UCSD-AML1 (cell line): Measurements from ENCODE around the gene RHEBL1.
"Not testable (repeated sequence)": the region's sequence is repeated elsewhere in the genome, so short reads cannot be mapped to it uniquely, and the experiment has no call there.

Source experiments
- DNase-seq: peaks from one replicate; lab custom pipeline; 2025; ENCODE audit not compliant: unreplicated experiment; lab: John Stamatoyannopoulos, UW

RHEBL1 gene

DNA sequence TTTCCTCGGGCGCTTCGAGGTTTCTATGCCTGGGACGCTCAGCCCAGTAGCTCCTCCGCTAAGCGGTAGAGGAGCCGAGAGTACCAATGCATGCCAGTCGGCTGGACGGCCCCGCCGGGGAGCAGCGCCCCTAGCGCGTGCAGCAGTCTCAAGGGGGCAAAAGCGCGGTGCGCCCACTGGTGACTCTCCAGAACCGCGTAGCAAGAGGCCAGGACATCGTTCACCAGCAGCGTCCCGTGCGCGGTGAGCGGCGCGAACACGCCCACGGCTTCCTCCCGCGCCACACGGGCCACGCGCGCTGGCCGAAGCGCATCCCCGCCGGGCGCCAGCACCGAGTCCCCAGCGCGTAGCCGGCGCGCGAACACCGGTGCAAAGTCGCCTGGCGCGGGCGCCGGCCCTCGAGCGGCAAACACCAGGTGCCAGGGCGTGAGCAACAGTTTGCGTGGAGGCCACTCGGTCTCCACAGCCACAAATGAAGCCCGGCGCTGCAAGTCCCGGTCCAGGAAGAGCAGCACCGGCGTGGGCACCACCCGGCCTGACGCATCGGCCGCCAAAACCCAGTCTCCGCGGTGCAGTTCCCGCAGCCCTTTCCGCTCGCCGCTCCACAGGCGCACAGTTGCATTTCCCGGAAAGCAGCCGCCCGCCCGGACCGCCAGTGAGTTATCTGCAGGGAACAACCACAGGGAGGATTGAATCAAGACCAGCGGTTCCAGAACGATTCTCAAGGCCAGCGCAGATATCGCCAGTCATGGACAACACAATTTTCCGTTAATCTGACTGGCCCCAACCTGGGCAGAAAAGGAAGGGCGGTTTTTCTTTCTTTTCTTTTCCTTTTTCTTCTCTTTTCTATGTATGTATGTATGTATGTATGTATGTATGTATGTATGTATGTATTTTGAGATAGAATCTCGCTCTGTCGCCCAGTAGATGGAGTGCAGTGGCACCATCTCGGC lies 20.3 kb upstream of the RHEBL1 start:
- DNase-seq, result peak; percentile 69

DNA sequence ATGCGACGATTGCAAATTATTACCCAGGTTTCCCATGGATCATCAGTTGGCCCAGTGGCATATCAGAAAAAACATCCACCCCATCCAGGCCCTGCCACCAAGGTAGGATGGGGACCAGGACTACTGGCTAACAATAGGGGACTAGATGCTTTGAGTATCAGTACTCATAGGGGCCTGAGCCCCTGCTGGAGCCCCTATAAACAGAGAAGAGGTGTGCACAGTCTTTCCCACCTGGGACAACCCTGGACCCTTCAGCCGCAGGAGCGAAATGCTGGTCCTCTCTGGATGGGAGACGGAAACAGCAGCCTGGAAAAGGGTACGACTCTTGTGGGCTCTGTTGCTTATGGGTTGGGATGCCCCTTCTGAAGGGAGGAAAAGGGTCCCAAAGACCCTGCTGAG lies 19.2 kb upstream of the RHEBL1 start:
- no peak for DNase-seq

DNA sequence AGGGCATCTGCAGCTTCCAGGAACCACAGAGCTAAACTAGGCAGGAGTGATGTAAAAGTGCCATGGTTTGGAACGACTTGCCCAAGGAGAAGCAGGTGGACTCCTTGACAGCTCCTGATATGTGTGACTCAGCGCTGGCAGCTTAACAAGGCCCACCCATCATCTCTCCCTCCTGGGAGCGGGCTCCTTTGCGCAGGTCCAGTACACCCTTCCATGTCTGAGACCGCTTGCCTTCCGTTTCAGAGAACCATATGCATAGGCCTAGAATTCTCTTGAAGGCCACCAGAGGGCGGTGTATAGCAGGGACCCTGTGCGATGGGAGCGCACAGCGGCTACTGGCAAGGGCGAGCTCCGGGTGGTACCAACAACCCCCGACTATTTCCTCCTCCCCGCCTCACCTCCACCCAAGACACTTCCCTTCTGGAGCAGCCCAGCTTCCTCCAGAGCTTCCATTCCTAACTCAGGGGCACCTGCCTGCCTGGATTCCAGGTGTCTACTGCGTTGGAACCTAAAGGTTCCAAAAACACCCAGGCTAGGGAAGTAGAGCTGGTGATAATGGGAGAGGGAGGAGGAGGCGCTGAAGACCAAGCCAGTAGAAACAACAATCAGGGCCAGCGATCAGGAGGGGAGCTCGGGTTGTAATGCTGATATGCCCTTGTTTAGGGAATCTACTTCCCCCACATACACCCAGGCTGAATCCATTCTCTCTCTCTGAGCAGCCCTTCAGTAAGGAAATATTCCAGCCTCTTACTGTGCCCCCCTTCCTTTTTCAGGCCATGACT lies 18.6 kb upstream of the RHEBL1 start:
- peak; percentile 65 for DNase-seq

DNA sequence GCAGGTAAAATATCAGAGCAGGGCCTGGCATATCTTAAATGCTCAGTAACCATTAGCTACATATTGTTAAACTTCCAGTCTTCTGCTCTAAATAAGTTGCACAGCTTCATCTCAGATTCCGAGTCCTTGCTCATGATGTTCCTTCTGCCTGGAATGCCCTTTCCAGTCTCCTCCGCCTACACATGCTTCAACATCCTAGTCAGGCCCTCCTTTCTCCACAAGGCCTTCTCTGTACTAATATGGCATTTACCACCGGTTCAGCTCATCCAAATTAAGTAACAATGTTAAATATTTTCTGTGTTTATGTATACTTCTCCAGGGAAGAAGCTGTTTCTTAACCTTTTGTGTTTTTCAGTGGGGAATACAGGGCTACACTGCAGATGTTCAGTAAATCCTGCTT lies 16.3 kb upstream of the RHEBL1 start:
- DNase-seq, result no peak

DNA sequence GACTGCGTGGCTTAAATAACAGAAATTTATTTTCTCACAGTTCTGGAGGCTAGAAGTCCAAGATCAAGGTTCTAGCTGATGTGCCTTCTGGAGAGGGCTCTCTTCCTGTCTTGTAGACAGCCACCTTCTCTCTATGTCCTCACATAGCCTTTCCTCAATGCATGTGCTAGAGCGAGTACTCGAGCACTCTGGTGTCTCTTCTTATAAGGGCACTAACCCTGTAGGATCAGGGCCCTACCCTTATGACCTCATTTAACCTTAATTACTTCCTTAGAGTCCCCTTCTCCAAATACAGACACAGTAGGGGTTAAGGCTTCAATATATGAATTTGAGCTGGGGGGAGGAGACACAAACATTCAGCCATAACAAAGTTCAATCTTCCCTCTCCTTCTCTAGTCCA lies 14.7 kb upstream of the RHEBL1 start:
- no peak for DNase-seq

DNA sequence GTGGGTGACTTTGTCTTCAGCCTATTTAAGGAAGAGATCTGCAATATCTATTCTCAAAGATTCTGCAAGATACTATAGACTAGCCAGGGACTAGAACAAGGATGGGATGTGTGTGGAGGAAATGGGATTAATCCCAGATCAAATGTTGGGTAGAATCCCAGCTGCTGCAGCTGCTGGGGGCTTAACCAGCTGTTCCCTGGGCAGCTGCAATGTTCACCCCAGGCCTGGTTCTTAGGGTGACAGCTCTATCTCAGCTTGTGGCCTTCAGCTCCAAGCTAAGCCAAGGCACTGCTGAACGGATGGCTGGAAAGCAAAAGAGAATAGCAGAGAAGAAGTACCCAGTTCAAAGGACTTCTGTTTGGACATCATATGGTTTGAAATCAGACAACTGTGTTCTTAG lies 10.0 kb upstream of the RHEBL1 start:
- DNase-seq, result no peak

DNA sequence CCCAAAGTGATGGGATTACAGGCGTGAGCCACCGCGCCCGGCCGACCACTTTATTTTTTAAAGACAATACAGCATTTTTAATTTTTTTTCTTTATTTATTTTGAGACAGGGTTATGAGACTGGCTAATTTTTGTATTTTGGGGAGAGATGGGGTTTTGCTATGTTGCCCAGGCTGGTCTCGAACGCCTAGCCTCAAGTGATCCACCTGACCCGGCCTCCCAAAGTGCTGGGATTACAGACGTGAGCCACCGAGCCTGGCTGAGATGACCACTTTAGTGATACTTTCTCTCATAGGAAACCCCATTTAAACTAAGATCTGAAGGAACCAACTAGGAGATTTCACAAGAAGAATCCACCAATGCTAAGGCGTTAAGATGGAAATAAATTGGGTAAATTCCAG lies 1.2 kb upstream of the RHEBL1 start:
- no peak for DNase-seq

DNA sequence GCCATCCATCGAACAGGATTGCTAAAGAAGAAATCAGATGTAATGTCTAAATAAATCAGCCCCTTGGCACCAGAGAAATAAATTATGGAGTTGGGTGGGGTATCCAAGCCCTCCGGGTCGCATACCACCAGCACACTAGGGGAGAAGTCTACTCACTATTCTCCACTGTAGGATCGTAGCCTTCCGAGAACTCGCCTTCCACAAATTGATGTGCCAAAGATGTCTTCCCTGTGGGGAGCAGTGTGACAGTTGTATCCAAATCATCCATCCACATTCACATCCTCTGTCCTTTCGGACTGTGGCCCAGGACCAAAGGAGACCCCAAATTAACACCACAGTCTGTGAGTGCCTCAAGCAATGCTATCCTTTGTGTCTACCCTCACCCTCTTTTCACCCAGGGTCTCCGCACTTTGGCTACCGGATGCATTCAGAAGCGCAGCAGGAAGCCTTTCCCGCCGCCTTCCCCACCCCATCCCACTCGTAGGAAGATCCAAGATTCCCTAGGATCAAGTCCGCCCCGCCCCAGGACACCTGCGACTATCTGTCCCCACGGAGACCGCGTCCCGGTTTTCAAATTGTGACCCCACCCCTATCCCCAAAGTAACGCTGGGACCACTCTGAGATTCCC lies 786 bp downstream of the RHEBL1 start:
- no peak for DNase-seq

DNA sequence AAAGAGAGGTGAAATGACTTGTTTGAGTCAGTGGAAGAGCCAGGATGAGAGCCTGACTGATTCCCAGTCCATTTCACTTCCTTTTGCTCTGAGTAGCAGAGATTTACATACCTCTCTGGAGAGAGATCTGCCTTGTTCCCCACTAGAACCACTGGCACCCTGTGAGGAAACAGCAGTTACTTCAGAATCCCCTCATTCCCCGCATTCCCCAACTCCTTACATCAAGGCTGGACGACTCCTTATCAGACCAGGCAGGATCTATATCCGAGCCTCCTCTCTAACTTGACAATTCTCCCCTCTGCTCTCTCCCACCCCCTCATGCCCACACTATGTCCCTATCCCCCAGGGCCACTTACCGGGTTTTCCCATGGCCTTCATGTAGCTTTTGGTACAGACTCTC lies 3.7 kb downstream of the RHEBL1 start:
- no peak for DNase-seq

DNA sequence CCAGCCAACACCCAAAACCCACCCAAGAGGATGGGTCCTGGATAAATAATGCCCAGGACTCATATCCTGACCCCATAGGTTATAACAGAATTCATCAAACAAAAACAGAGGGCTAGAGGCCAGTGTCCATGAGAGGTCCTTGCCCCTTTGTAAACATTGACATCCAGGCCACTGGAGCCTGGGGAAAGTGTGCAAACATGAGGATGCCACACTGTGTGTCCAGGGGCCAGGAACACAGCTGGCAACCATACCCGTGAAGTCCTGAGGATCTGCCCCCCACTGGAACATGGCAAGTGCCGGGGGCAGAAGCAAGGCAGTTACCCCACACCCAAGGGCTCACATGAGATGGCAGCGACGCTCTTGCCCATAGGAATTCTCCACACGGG lies 5.0 kb downstream of the RHEBL1 start:
- no peak for DNase-seq

DNA sequence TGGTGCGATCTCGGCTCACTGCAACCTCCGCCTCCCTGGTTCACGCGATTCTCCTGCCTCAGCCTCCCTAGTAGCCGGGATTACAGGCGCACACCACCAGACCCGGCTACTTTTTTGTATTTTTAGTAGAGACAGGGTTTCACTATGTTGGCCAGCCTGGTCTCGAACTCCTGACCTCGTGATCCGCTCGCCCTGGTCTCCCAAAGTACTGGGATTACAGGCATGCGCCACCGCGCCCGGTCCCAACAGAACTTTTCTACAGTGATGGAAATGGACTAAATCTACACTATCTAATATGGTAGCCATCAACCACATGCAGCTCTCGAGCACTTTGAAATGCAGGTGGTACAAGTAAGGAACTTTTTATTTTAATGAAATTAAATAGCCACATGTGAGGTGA lies 7.9 kb downstream of the RHEBL1 start:
- DNase-seq, result not testable (repeated sequence)

DNA sequence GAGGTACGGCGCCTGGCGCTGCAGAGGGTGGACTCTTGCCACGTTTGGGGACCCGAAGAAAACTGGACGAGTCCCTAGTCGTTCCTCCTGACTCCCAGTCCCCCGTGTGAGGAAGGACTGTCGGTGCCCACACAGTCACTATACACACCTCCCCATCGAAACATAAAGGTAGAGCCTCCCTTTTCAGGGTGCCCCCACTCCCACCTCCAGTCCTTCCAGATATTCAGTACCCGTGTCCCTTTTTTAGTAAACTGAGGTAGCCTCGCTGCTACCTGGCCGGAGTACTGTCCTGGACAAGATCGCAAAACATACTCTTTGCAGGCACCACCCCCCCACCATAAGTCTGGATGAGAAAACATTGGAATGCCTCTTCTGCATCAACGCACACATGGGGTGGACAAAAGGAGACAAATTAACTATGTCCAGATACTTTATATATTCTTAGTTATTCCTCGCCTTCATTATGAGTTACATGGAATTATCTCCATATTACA lies 8.6 kb downstream of the RHEBL1 start:
- DNase-seq, result no peak

DNA sequence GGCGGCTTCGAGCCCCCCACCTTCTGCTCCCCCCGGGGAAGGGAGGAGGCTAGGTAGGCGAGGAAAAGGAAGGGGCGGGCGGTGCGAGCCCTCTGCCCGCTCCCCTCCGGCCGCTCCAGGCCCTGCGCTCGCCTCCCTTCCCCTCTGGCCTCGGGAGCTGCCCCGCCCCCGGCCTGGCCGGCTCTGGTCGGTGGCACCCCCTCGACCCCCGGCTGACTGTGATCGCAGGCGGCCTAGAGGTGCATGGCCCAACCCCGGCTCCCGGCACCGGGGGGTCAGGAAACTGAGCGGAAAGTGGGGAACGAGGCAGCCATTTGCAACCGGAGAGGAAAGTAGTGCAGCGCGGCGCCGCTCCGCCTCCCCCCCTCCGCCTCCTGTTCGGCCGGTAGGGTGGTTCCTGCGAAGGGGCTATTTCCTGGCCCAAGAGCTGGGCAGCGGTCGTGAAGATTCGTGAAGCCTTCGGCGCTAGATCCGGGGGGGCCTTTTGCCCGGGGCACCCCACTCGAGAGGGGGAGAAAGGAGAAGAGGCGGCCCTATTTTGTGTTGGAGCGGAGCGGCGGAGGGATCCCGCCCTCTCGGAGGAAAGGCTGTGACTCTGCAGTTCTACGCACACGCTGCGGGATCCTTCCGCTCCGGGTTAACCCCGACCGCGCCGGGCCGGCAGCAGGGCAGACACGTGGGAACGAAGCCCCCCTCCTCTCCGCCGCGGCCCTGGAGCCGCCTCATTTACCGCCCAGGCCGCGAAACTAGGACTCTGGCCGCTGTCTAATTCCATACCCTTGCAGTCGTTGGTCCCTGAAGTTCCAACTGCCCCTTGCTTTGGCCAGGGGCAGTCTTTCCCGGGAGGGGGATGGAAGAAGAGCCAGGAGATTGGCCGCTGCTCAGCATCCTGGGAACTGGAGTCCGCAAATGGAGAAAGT lies 9.3 kb downstream of the RHEBL1 start, which contains the start of gene KMT2D:
TSS of gene KMT2D (minus strand) at position 558 of the 920 bp plus-strand sequence. CDS start 5,470 bp downstream, outside the sequence.
- peak; percentile 91 for DNase-seq

DNA sequence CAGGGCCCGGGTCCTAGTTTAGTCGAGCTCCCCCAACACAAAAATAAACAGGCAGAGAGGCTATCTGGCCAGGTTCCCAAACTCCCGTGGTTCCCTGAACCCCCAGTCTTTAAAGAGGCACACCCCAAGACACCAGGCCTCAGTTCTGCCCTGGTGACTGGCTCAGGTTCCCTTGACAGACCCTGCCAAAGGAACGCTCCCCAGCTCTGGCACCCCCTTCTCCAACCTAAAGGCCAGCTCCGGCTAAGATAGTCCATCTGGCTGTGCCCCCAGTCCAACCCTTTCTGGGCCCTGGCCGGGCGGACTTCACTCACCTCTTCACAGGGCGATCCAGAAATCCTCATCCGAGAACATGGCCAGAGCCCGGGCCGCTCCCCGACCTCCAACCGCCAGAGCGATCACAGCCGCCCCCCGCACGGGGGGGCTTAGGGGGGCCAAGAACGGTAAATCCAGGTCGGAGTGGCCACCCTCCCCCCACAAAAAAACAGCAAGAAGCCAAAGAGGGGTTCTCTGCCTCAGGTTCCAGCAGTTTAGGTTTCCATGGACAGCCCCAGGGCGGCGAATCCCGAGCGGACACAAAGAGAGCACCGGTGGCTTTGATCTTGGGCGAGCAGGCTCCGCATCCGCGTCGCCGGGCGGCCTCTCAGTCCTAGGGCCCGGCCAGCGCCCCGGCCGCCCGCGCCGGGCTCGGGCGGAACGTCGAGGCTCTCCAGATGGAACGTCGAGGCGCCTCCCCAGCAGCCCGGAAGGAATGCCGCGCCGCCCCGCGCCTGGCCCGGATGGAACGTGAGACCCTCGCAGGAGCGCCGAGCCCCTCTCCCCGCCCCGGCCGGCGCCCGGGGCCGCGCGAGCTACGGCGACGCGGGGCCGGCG lies 10.2 kb downstream of the RHEBL1 start:
- DNase-seq, result peak; percentile 54

DNA sequence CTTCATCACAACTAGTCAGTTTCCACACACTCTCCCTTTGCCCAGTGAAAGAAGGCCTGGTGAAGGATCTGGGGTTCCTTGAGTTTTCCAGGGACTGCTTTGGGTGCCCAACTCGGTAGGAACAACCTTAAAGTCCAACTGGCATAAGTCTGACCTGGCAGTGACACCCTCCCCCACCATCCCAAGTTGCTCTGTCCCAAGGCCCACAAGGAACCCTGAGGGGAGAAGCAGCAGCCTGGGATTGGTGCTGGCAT lies 10.8 kb downstream of the RHEBL1 start:
- no peak for DNase-seq

DNA sequence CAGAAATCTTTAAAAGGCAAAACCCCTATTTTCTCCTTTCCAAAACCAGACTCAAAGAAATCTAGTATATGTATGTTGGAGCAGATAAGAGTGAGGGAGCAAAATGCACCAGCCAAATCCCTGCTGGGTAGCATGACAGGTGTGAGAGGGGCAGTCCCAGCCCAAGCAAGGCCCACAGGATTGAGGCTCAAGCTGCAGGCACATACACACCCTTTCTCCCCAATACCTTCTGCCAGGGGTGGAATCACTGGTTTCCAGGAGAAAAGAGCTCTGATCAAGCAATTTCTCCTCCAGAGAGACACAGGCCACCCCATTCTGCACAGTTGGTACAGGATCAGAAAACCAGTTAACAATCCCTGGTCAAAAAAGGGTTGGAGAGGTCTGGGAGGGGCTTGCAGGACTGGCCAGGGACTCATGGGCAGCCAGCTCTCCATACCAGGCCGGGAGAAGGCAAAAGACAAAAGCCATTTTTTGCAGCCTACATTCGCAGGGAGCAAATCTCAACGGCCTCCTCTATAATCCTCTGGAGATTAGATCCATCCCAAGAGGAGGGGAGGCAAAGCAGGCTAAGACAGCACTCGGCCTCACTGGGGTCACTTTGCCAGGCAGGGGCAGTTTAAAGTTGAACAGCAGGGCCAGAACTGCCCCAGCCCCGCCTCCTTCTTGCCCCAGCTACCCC lies 11.3 kb downstream of the RHEBL1 start:
- no peak for DNase-seq

DNA sequence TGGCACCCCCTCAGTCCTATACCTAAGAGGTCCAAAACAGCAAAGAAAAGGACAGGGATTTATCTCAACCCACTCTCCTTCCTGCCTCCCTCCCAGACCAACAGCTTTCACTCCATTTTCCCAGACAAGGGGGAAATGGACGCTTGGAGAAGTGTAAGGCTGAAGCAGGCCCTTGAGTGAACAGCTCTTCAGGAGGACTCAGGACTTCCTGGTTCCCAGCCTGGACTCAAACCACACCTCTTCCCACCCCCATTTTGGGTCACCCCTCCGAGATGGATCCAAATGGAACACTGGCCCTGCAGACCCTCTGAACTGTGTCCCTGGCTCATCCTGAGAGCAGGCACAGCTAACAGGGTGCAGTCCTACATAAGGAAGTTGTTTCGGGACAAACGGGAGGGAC lies 11.9 kb downstream of the RHEBL1 start:
- DNase-seq, result peak; percentile 23

DNA sequence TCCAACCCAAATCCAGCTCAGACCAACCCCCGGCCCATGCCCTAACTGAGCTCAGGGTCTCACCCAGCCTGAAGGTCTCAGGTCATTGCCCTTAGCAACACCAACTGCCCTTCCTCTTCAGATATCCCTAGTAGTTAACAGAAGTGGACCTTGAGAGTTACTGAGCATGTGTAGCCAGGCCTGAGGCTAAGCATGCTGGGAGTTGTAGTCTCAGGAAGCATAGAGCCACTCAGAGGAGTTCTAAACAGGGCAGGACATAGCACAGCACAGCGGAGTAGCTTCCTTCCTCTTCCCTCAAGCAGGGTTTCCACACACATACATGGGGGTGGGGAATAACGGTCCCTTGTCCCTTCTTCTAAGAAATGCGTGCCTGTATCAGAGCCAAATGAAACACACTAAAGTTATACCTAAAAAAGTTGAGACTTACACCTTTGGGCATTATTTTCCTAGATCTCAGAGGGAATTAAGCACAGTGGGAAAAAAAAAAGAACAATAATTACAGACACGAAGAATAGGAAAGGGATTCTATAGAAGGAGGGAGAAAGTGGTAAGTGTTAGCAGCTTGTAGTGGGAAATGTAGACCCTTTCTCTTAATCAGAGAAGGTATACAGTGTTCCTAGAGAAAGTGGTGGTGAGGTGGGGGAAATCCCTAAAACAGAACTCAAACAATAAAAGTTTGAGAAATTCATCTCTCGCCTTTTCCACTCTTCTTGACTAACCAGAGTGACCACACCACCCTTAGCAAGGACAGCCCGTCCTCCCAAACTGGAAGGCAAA lies 13.6 kb downstream of the RHEBL1 start:
- DNase-seq, result peak; percentile 59
